Body of pancreas (tissue), 4 donors: ENCODE data around the gene SLX4. TPM values are rescaled to one million over a fixed set of nuclear protein-coding genes. Genes with fewer than 3 reads are reported as not detected.

Experiments
- ATAC-seq: fragments of 150-250 bp; one replicate; pipeline ENCODE4 v1.9.1; 2016
- DNase-seq, 4 donors: peaks; one replicate each; pipeline ENCODE4 v3.0.0-alpha.2; 2019
- H3K27ac ChIP-seq, 4 donors: fragments of 200-600 bp; sonication (generic); 1 replicate in 3 of 4; 2 replicates in 1 of 4; pipeline versions ENCODE4 v1.5.1 to v1.6.1; 2016 to 2019; ENCODE audit warnings: mild to moderate bottlenecking in 1 of 4, mixed read lengths in 1 of 4, moderate library complexity in 1 of 4
- H3K27me3 ChIP-seq, 2 donors: fragments of 200-600 bp; sonication (generic); one replicate each; pipeline ENCODE4 v1.6.0; 2016; ENCODE audit warnings: mild to moderate bottlenecking in 1 of 2
- H3K36me3 ChIP-seq, 2 donors: fragments of 200-600 bp; sonication (generic); replicated peaks in 1 of 2; 2 replicates each; pipeline ENCODE4 v1.5.1; 2016; ENCODE audit warnings: low read depth in 2 of 2; ENCODE audit not compliant: insufficient read depth in 1 of 2
- H3K4me1 ChIP-seq: fragments of 200-600 bp; sonication (generic); one replicate; pipeline ENCODE4 v1.6.0; 2016
- H3K4me3 ChIP-seq, 2 donors: fragments of 200-600 bp; sonication (generic); 1 replicate in 1 of 2; 2 replicates in 1 of 2; pipeline ENCODE4 v1.5.1; 2016 to 2019
- H3K9me3 ChIP-seq, 3 donors: fragments of 200-600 bp; sonication (generic); 1 replicate in 2 of 3; 2 replicates in 1 of 3; pipeline ENCODE4 v1.5.1; 2016
- CTCF ChIP-seq, 7 experiments: fragments of 450-650 bp in 4 of 7; fragments of 200-600 bp in 3 of 7; sonication (generic) in 3 of 7; IDR thresholded peaks; one replicate each; pipeline ENCODE4 v1.5.1; 2016 to 2019; ENCODE audit warnings: antibody characterized with exemption in 7 of 7
- POLR2A ChIP-seq, 3 donors: fragments of 450-650 bp; IDR thresholded peaks; one replicate each; pipeline ENCODE4 v1.6.1; 2016; ENCODE audit warnings: antibody characterized with exemption in 3 of 3, mild to moderate bottlenecking in 2 of 3
- WGBS, 2 donors: methylation state at CpG; one replicate each; pipeline ENCODE4 v1.1.5; 2017; 5-methylcytosine and 5-hydroxymethylcytosine counted together
- intact Hi-C: fragments of 100-400 bp; cut with DNase I; formaldehyde crosslinking; loops from one replicate; pipeline ENCODE4 v1.15.1; 2023
- total RNA-seq, 2 donors: library from RNA; depleted of rRNA; stranded (reverse); fragments of >200 nt; gene quantifications; one replicate each; pipeline ENCODE4 v1.1.0, GENCODE V29; 2016

The SLX4 gene
- total RNA-seq, 2 donors from 2014 or later: 3.6 to 4.2 TPM

- no peak for TF ChIP-seq CTCF (IDR thresholded peaks at IDR 0.05)
- 88 to 100% methylated on average over 2 of the region's 2 CpGs for WGBS, 2 donors
- H3K27me3 ChIP-seq: no peaks in the 10 kb centered on the region
Measured at GRCh38 chr16:3607634-3608033, 3.8 kb downstream of the SLX4 start.

GRCh38 chr16:3607161-3607560 is 4.2 kb downstream of the SLX4 start:
- ATAC-seq (no peak), DNase-seq (no peak)
- Histone ChIP-seq H3K9me3 (no peaks in the 10 kb centered on the region), H3K27ac (no peak overlapping the region), H3K27me3 (no peaks in the 10 kb centered on the region), H3K4me1 (peaks cover 14% of the 10 kb centered on the region), H3K36me3 (no peaks in the 10 kb centered on the region), H3K4me3 (no peak overlapping the region)
- intact Hi-C loops: no loop called here
- TF ChIP-seq POLR2A (IDR thresholded peaks at IDR 0.05) (no peak), CTCF (IDR thresholded peaks at IDR 0.05) (no peak)
- 81 to 84% methylated on average over 7 of the region's 7 CpGs for WGBS, 2 donors

More at GRCh38 chr16:3607634-3608033, 3.8 kb downstream of the SLX4 start:
- Histone ChIP-seq H3K4me3 (no peak overlapping the region), H3K36me3 (no peaks in the 10 kb centered on the region), H3K9me3 (no peaks in the 10 kb centered on the region), H3K27ac (no peak overlapping the region), H3K4me1 (peaks cover 19% of the 10 kb centered on the region)
- intact Hi-C loops: no loop called here
- ATAC-seq (no peak), DNase-seq (no peak)

GRCh38 chr16:3606441-3606840 is 5.0 kb downstream of the SLX4 start:
- 87 to 93% methylated on average over 11 of the region's 11 CpGs for WGBS, 2 donors
- H3K27me3 ChIP-seq: no peaks in the 10 kb centered on the region
- TF ChIP-seq POLR2A (IDR thresholded peaks at IDR 0.05): no peak
- no peak for TF ChIP-seq CTCF (IDR thresholded peaks at IDR 0.05)
- H3K4me3 ChIP-seq: no peak overlapping the region
- ATAC-seq (no peak), DNase-seq (no peak)
- H3K27ac ChIP-seq: no peak overlapping the region
- intact Hi-C loops: no loop called here
- peaks cover 14% of the 10 kb centered on the region for H3K4me1 ChIP-seq
- peaks cover 0 to 1% of the 10 kb centered on the region in 2 donors for H3K36me3 ChIP-seq
- no peaks in the 10 kb centered on the region for H3K9me3 ChIP-seq

- Histone ChIP-seq H3K27me3 (no peaks in the 10 kb centered on the region), H3K4me3 (no peak overlapping the region), H3K4me1 (no peaks in the 10 kb centered on the region), H3K36me3 (peaks cover 0 to 3% of the 10 kb centered on the region in 2 donors), H3K9me3 (no peaks in the 10 kb centered on the region), H3K27ac (no peak overlapping the region)
- WGBS, 2 donors: 89 to 92% methylated on average over 2 to 7 of the region's 7 CpGs
- no peak for DNase-seq
- TF ChIP-seq CTCF (IDR thresholded peaks at IDR 0.05): no peak
- TF ChIP-seq POLR2A (IDR thresholded peaks at IDR 0.05): no peak
- no peak for ATAC-seq
- intact Hi-C loops: no loop called here
Measured at GRCh38 chr16:3602320-3602653, 9.1 kb downstream of the SLX4 start.

GRCh38 chr16:3601614-3602319 is 9.6 kb downstream of the SLX4 start:
- H3K36me3 ChIP-seq: peaks cover 0 to 3% of the 10 kb centered on the region in 2 donors
- no peak for ATAC-seq
- no peaks in the 10 kb centered on the region for H3K27me3 ChIP-seq
- H3K4me1 ChIP-seq: no peaks in the 10 kb centered on the region
- TF ChIP-seq CTCF (IDR thresholded peaks at IDR 0.05): no peak
- no peak for TF ChIP-seq POLR2A (IDR thresholded peaks at IDR 0.05)
- intact Hi-C loops: no loop called here
- no peak overlapping the region for H3K27ac ChIP-seq
- H3K4me3 ChIP-seq: no peak overlapping the region
- no peaks in the 10 kb centered on the region for H3K9me3 ChIP-seq
- WGBS, 2 donors: 86 to 89% methylated on average over 13 of the region's 13 CpGs
- DNase-seq: no peak
